ENCODE results near the gene SLC1A5. TPM values are rescaled to one million over a fixed set of nuclear protein-coding genes. Genes with fewer than 3 reads are reported as not detected.
A peak's percentile ranks its signal among the peaks of the same experiment; 100 is the strongest.
"Not testable (repeated sequence)": the region's sequence is repeated elsewhere in the genome, so short reads cannot be mapped to it uniquely, and the experiment has no call there.

Gene SLC1A5
- total RNA-seq, 1 donor from 2014 or later, result 49.0 TPM

DNA sequence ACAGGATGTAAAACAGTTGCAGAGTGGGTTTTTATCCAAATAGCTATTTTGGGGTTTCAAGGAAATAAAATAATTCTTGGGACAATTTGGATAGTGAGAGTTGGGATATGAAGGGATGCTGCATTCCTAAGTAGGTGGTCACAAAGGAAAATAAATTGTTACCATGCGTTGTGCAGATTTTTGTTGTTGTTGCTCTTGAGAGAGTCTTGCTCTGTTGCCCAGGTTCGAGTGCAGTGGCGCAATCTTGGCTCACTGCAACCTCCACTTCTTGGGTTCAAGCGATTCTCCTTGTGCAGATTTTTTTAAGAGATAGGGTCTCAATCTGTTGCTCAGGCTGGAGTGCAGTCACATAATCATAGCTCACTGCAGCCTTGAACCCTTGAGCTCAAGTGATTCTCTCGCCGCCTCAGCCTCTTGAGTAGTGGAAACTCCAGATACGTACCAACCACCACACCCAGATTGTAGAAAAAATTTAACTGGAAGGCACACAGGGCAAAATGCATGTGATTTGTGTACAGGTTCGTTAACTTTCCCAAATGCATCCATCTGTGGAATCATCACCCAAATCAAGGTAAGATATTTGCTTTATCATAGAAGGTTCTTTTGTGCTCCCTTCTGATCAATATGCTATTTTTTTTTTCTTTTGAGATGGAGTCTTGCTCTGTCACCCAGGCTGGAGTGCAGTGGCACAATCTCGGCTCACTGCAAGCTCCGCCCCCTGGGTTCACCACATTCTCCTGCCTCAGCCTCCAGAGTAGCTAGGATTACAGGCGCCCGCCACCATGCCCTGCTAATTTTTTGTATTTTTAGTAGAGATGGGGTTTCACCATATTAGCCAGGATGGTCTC is 16.0 kb downstream of the SLC1A5 start:
- DNase-seq (ENCODE audit: low read depth), result no peak

DNA sequence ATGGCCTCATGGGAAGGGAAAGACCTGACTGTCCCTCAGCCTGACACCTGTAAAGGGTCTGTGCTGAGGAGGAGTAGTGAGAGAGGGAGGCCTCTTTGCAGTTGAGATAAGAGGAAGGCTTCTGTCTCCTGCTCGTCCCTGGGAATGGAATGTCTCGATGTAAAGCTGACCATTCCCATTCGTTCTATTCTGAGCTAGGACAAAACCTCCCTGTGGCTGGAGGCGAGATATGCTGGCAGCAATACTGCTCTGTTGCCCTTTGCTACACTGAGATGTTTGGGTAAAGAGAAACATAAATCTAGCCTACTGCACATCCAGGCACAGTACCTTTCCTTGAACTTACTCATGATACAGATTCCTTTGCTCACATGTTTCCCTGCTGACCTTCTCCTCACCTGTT is 19.6 kb downstream of the SLC1A5 start:
- DNase-seq (ENCODE audit: low read depth), result not testable (repeated sequence)

DNA sequence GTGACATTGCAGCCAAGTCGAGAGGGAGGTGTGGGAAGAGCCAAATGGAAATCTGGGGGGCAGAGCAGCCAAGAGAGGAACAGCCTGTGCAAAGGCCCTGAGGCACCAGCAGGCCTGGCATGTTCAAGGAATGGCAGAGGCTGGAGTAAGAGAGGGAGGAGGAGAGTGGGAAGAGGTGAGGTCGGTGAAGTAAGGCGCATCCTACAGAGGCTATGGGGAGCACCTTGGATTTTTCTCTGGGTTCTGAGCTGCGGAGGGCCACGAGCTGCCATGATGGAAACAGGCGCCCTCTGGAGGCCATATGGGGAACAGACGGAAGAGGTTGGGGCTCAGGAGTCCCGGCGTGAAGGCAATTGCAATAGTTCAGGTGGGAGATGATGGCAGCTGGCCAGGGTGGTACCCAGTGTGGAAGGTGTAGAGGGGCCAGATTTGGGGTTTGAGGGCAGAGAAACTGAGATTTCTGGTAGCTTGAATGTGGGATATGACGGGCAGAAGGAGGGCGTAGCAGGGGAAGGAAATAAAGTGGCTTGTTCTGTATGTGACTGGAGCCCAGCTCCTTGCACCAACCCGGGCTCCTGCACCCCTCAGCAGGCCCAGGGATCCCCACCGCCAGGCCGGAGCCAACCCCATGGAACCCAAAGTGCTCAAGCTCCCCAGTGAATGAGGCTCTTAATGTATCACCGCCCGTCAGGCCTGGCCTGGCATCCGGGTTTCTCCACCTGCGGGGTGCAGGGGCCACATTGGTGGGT is 21.7 kb downstream of the SLC1A5 start:
- DNase-seq (ENCODE audit: low read depth), result no peak

DNA sequence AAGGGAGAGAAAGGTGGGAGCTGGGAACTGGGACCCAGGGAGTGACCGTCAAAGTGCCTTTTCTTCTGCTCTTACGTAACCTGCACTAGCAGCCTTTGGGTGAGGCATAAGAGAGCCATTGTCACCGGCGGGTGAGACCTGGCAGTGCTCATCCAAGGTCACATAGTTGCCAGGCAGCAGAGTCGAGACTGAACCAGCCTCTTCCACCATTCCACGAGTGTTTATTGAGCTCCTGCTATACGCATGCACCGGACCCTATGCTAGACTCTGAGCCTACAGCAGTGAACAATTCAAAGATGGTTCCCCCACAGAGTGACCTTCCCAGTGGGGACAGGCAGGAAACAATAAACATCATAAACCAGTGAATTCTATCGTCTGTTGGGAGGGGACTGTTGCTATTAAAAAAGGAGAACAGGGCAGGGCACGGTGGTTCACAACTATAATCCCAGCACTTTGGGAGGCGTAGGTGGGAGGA is 23.5 kb downstream of the SLC1A5 start:
- DNase-seq (ENCODE audit: low read depth), result no peak

DNA sequence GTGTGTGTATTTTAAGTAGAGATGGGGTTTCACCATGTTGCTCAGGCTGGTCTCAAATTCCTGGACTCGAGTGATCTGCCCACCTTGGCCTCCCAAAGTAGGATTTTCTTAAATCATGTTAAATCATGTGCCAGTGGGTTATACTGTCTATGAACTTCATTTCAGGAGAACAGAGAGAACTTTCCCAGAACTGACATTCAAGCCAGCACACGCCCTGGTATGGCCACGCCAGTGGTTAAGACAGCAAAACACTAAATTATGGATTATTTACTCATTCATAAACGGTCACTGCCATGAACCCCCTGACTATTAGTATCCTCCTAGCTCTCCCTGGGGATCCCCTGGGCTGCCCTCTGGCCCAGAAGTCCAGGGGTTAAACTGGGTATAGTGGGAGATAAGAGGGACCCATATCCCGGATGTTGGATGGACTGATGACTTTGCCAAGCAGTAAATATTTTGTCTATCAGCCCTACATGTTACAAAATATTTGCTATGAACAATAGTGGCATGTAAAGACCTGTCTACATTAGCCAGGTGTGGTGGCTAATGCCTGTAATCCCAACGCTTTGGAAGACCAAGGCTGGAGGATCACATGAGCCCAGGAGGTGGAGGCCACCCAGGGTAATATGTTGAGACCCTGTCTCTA is 26.0 kb downstream of the SLC1A5 start:
- no peak for DNase-seq (ENCODE audit: low read depth)

DNA sequence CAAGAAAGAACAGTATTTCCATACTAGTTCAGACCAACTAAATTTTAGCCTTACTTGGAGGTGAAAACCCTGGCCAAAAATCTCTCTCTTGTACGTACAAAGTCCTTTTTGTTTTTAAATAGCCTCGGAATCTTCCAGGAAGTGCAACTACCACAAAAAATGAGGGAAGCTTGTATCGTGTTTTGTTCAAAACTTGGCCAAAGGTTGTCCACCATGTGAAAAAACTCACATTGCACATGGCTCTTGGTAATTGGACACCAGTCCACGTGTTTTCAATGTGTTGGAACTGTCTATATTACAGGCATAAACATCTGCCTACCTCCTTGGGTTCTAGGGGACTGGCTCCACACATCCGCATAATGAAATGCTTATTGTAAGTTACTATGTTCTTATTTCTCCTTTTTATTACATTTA is 27.0 kb downstream of the SLC1A5 start:
- DNase-seq (ENCODE audit: low read depth), result no peak

DNA sequence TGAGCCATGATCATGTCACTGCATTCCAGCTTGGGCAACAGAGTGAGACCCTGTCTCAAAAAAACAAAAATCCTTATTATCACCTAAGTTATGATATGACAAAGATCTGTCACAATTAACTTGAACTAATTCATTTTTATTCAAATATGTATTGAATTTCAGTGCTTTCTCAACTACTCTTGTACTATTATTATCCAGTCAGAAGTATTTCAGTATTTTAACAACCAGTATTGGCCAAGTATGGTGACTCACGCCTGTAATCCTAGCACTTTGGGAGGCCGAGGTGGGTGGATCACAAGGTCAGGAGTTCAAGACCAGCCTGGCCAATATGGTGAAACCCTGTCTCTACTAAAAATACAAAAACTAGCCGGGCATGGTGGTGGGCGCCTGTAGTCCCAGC is 27.5 kb downstream of the SLC1A5 start:
- DNase-seq (ENCODE audit: low read depth), result not testable (repeated sequence)

DNA sequence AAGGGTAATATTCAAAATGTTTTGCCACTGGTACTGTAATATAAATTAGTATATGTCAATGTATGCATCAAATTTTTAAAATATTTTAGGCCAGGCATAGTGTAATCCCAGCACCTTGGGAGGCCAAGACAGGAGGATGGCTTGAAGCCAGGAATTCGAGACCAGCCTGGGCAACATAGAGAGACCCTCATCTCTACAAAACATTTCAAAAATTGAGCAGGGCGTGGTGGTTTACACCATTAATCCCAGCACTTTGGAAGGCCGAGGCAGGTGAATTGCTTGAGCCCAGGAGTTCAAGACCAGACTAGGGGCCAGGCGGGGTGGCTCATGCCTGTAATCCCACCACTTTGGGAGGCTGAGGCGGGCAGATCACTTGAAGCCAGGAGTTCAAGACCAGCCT is 28.0 kb downstream of the SLC1A5 start:
- DNase-seq (ENCODE audit: low read depth), result no peak

DNA sequence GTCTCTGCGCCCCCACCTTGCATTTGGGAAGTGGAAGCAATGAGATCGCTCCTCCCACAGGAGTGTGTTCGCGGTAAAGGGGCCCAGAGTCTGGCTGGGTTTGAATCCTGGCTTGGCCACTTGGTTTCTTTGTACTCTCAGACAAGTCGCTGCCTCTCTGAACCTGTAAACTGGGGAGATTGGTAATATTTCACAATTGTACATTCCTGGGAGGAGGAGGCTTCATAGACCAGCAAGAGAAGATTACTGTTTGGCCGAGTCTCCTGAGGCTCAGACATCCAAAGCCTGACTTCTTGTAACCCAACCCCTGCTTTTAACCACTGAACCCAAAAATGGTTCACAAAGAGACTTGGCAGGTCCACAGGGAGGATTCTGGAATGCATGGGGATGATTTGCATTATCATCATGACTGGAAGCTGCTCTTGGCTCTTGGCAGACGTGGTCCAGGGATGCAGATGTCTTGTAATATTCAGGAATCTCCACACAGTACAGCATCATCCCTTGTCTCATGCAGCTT is 28.5 kb downstream of the SLC1A5 start:
- peak; percentile 94 for DNase-seq (ENCODE audit: low read depth)

DNA sequence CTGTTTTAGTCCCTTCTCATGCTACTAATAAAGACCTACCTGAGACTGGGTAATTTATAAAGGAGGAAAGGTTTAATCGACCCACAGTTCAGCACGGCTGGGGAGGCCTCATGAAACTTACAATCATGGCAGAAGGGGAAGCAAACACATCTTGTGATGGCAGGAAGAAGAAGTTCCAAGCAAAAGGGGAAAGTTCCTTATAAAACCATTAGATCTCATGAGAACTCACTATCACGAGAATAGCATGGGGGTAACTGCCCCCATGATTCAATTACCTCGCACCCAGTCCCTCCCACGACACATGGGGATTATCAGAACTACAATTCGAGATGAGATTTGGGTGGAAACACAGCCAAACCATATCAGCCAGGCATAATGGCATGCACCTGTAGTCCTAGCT is 29.2 kb downstream of the SLC1A5 start:
- DNase-seq (ENCODE audit: low read depth), result no peak

DNA sequence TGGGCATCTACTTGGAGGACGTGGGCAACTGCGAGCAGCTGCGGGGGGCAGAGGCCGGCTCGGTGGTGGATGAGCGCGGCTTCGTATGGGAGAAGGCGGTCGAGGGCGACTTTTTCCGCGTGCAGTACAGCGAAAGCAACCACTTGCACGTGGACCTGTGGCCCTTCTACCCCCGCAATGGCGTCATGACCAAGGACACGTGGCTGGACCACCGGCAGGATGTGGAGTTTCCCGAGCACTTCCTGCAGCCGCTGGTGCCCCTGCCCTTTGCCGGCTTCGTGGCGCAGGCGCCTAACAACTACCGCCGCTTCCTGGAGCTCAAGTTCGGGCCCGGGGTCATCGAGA is 31.9 kb downstream of the SLC1A5 start:
- no peak for DNase-seq (ENCODE audit: low read depth)

DNA sequence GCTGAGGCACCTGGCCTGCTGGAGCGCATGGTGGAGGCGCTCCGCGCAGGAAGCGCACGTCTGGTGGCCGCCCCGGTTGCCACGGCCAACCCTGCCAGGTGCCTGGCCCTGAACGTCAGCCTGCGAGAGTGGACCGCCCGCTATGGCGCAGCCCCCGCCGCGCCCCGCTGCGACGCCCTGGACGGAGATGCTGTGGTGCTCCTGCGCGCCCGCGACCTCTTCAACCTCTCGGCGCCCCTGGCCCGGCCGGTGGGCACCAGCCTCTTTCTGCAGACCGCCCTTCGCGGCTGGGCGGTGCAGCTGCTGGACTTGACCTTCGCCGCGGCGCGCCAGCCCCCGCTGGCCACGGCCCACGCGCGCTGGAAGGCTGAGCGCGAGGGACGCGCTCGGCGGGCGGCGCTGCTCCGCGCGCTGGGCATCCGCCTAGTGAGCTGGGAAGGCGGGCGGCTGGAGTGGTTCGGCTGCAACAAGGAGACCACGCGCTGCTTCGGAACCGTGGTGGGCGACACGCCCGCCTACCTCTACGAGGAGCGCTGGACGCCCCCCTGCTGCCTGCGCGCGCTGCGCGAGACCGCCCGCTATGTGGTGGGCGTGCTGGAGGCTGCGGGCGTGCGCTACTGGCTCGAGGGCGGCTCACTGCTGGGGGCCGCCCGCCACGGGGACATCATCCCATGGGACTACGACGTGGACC is 32.4 kb downstream of the SLC1A5 start:
- DNase-seq (ENCODE audit: low read depth), result no peak

DNA sequence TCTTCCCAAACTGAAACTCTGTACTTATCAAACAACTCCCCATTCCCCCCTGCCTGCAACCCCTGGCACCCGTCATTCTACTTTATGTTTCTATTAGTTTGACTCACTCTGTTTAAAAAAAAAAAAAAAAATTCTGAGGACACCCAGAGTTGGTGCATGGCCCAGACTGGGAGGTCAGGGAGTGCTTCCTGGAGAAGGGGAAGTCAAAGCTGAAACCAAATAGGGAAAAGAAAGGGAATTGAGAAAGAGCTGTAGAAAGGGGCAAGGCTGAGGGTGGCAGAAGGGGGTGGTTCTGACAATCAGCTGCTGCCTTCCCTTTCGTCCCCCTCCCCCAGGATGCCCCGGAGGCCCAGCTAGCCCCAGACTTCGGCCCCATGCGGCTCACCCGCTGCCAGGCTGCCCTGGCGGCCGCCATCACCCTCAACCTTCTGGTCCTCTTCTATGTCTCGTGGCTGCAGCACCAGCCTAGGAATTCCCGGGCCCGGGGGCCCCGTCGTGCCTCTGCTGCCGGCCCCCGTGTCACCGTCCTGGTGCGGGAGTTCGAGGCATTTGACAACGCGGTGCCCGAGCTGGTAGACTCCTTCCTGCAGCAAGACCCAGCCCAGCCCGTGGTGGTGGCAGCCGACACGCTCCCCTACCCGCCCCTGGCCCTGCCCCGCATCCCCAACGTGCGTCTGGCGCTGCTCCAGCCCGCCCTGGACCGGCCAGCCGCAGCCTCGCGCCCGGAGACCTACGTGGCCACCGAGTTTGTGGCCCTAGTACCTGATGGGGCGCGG is 33.1 kb downstream of the SLC1A5 start:
- no peak for DNase-seq (ENCODE audit: low read depth)

DNA sequence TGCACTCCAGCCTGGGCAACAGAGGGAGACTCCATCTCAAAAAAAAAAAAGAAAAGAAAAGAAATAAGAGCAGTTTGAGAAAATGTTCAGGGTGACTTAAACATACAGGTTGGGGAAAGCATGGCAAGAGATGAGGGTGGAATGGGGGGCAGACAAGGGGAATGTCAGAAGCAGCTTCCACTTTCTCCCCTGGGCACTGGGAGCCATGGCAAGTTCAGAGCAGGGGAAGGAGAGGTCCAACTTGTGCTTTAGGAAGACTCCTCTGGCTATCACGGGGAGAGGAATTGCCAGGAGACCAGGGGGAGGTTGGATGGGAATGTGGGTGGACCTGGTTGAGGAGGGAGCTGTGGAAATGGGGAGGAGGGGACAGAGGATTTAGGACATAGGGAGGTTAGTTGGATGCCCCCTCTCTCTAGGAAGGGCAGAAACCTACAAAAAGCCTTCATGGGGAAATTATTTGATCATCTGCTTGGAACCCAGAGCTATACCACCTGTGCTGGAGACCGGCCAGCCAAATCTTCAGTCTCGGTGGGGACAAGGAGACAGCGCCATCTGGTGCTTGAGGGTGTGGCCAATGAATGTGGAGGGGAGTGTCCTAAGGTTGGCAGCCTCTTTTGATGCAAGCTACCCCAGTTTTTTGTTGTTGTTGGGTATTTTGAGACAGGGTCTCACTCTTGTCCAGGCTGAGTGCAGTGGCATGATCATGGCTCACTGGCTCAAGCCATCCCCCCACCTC is 34.8 kb downstream of the SLC1A5 start:
- DNase-seq (ENCODE audit: low read depth), result peak; percentile 36

DNA sequence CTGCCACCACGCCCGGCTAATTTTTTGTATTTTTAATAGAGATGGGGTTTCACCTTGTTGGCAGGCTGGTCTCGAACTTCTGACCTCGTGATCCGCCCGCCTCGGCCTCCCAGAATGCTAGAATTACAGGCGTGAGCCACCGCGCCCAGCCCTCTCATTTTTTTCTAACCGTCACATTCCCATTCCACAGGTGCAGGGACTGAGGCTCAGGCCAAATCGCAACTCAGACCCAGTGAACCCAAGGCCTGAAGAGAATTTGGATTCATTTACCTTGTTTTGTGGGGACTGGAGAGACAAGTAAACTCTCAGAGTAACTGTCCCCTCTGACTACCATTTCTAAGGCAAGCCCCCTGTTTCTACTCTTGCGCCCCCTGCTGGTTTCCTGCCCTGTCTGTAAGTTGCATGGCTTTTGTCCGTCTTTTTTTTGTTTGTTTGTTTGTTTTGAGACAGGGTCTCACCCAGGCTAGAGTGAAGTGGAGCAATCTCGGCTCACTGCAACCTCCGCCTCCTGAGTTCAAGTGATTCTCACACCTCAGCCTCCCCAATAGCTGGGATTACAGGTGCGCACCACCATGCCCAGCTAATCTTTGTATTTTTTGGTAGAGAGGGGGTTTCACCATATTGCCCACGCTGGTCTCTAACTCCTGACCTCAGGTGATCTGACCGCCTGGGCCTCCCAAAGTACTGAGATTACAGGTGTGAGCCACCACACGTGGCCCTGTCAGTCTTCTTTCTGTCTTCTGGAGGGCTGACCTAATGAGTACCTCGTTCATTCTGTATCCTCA is 39.9 kb downstream of the SLC1A5 start:
- peak; percentile 67 for DNase-seq (ENCODE audit: low read depth)

DNA sequence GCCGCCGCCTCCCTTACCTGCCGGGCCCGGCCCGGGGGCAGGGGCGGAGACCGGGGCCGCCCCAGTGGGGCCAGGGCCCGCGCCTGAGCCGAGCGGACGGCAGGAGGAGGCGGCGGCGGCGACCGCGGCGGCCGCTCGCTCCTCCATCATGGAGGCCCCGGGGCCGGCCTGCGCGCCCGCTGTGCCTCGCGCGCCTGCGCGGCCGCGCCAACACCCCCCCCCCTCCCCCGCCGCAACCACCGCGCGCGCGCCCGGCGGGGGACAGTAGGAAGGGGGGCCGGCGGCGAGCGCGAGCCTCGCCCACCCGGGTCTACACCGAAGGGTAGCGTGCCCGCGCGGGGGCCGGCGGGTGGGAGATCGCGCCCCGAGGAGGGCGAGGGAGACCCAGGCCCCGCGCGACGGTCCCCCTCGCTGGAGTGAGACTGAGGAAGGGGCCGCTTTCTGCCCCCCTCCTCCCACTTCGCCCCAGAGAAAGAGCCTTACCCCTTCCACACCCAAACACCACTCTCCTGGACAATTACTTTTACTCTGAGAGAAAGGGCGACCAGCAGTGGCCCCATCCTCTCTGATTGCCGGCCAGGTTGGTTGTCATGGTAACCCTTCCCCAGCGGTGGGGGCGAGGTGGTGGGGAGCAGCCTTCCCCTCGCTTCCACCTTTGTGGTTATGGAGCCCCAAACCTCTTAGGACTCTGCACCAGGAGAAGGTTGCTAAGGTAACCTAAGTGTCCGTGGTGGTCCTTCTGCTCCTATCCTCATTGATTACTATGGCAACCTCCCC is 41.9 kb downstream of the SLC1A5 start, which contains the start of gene STRN4:
STRN4 (minus strand) TSS at position 170 of the 777 bp plus-strand sequence; CDS start at position 150, 20 bp downstream.
- DNase-seq (ENCODE audit: low read depth), result peak; percentile 65

DNA sequence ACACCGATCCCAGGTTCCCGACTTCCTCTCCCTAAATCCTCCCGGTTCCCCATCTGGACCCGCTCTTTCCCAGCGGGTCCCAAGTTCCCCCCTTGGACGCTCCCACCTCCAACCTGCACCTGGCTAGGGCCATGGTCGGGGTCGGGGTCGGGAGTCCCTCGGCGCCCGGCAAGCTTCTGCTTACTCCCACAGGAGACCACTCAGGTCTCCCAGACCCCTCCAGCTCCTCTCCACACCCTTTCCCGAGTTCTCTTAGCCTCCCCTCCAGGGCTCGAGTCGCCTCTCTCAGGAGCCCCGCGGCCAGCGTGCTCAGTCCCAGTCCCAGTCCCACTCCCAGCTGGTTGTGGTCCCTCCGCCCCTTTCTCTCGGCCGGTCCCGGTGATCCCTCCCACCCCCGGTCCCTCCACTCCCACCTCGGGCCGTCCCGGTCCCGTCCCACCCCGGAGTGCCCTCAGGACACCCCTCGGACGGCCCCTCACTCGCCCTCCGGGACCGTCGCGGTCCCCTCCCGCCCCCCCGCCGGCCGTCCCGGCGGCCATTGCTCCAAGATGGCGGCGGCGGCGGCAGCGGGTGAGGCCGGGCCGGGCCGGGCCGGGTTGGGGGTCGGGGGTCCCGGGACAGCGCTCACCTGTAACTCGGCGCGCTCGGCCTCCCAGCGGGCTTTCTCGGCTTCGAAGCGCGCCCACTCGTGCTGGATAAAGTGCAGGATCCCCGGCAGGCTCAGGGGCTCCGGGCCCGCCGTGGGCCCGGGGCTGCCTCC is 42.7 kb downstream of the SLC1A5 start, which contains the start of gene FKRP:
FKRP (plus strand) TSS at position 537 of the 760 bp plus-strand sequence. CDS start 9,394 bp downstream, outside the sequence.
- peak; percentile 39 for DNase-seq (ENCODE audit: low read depth)
